GM12873 (cell line): Measurements from ENCODE around the gene NEO1.

Experiments
- CTCF ChIP-seq: IDR thresholded peaks from 2 replicates; pipeline ENCODE4 v1.5.1; 2012; ENCODE audit warnings: low read depth, mild to moderate bottlenecking, moderate library complexity, low read length, control low read depth; ENCODE audit not compliant: insufficient read depth; ENCODE audit errors: missing control alignments

The NEO1 gene

GRCh38 chr15:73338058-73338457 lies 285.8 kb downstream of the NEO1 start:
- no peak for TF ChIP-seq CTCF

- no peak for TF ChIP-seq CTCF
Observed at GRCh38 chr15:73338606-73339374, 286.5 kb downstream of the NEO1 start.

GRCh38 chr15:73340502-73341192 lies 288.4 kb downstream of the NEO1 start:
- no peak for TF ChIP-seq CTCF

- TF ChIP-seq CTCF = no peak
Observed at GRCh38 chr15:73341886-73342600, 289.8 kb downstream of the NEO1 start.

- no peak for TF ChIP-seq CTCF
Observed at GRCh38 chr15:73344056-73344455, 291.8 kb downstream of the NEO1 start.

- no peak for TF ChIP-seq CTCF
Observed at GRCh38 chr15:73345658-73346057, 293.4 kb downstream of the NEO1 start.

GRCh38 chr15:73346735-73347312 lies 294.6 kb downstream of the NEO1 start:
- TF ChIP-seq CTCF = no peak
